LNCAP (cell line): Measurements from ENCODE around the gene TNFSF13B.

ENCODE experiments used
- TF ChIP-seq, protein P1 (sequence below): fragments of 450-650 bp; IDR thresholded peaks from 2 replicates; pipeline ENCODE4 v1.5.1; 2017; ENCODE audit warnings: mild to moderate bottlenecking

Gene TNFSF13B

DNA sequence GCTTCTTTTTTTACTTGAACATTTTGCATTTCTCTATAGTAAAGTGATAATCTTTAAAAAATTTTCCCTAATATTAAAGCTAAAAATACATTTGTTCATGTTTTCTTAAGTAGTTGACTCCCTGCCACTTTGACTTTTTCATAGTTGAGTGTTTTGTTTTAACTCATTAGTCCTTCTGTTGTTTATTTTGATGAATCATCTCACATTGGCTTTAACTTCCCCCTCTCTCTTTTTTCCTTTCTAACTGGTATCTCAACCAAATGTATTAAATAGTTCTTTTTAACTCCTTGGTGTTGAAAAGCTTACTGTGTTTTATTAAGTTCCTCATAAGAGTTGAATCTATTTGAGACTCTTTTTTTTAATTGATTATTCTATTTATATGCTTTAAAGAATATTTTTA lies 2.8 kb downstream of the TNFSF13B start:
- TF ChIP-seq, protein P1, sequence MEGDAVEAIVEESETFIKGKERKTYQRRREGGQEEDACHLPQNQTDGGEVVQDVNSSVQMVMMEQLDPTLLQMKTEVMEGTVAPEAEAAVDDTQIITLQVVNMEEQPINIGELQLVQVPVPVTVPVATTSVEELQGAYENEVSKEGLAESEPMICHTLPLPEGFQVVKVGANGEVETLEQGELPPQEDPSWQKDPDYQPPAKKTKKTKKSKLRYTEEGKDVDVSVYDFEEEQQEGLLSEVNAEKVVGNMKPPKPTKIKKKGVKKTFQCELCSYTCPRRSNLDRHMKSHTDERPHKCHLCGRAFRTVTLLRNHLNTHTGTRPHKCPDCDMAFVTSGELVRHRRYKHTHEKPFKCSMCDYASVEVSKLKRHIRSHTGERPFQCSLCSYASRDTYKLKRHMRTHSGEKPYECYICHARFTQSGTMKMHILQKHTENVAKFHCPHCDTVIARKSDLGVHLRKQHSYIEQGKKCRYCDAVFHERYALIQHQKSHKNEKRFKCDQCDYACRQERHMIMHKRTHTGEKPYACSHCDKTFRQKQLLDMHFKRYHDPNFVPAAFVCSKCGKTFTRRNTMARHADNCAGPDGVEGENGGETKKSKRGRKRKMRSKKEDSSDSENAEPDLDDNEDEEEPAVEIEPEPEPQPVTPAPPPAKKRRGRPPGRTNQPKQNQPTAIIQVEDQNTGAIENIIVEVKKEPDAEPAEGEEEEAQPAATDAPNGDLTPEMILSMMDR = no peak

DNA sequence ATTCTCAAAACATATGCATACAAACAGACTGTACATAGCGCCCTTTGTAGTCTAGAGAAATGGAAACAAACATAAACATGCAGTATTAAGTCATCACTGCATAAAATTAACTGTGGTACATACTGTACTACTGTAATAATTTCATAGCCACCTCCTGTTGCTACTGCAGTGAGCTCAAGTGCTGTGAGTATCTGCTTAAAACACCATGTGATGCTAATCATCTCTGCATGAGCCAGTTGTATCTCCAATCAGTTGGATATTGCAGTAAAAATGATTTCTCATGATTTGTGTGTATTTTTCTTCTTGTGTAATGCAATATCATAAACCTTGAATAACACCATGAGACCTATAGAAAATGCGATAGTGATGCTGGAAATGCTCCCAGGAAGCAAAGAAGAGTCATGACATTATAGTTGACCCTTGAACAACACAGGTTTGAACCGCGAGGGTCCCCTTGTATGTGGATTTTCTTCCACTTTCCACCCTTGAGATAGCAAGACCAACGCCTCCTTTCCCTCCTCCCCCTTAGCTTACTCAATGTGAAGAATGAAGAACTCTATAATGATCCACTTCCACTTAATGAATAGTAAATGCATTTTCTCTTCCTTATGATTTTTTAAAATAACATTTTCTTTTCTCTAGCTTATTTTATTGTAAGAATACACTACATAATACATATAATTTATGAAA lies 4.1 kb downstream of the TNFSF13B start:
- TF ChIP-seq, protein P1 = no peak

DNA sequence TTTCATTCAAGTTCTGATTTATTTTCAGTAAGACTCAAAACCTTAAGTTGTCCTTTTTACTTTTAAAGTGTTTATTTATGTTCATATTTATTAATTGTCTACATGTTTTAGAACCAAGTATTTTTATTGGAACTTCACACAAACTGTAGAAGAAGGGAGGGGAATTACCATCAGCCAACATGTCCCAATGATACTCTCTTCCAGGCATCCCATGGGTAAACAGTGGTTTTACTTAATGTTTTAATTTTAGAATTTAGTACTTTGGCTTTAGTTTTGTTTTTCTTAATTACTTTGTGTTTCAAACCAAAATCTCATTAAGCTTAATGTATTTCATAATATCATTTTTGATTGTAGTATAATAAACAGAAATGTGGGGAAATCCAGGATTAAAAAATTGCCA lies 5.2 kb downstream of the TNFSF13B start:
- TF ChIP-seq, protein P1 = no peak

DNA sequence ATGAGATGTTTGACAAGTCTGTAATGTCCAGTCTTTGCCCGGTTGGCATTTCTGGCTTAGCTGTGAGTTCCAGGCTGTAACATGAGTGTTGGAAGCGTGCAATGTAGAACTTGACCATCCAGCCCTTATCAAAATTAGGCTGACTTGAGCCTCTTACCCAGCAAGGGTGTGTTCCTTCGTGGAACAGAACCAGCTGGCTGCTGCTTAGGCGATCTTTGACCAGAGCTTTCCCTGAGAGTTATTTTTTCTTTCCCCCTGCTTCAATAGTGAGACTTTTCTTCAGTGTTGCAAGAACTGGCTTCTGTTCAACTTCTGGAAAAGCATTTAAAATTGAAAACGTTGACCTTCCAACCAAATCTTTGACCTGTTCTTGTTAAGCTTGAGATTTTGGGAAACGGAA lies 6.5 kb downstream of the TNFSF13B start:
- TF ChIP-seq, protein P1 = no peak

DNA sequence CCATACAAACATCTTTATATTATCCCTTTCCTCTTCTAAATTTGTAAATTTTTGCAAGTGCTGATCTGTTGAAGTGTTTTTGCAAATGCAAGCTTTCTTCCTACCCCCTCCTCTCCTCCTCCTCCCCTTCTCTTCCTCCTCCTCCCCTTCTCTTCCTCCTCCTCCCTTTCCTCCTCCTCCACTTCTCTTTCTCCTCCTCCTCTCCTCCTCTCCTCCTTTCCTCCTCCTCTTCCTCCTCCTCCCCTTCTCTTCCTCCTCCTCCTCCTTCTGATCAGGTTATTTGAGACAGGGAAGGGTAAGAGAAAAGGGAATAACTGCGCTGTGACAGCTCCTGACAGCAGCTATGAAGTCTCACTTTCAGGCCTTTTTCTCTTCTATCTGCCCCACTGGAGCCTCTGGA lies 8.9 kb downstream of the TNFSF13B start:
- TF ChIP-seq, protein P1 = no peak

DNA sequence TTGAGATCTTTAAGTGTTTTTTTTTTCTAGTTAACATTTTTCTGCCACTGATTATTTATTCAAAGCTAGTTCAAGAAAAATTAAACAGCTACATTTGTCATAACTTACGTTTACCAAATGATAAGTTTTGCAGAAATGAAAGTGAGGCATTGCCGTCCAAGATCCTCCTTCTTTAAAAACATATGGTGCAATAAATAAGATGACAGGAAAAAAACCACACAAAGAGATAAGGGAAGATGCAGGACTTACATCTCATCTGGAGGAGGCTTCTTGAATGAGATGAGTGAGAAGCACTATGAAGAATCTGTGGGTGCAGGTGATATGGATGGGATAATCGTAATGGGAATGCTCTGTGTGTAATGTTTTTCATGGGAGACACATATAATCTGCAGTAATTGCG lies 12.4 kb downstream of the TNFSF13B start:
- TF ChIP-seq, protein P1 = no peak

DNA sequence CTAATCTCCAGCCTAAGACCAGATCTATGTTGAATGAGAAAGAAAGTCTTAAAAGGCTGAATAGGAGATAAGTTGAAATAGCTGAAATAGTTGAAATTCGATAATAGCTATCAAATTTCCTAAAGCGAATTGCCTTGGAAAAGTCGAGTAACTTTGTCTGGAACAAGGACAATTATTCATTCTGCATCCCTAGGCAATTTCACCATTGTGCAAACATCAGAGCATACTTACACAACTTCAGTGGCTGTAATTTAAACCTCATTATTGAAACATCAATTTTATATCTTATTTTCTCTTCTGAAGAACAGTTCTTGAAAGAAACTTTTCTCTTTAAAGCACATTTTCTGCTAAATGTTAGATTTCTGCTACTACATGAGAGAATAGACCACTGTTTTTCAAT lies 13.6 kb downstream of the TNFSF13B start:
- TF ChIP-seq, protein P1 = no peak

DNA sequence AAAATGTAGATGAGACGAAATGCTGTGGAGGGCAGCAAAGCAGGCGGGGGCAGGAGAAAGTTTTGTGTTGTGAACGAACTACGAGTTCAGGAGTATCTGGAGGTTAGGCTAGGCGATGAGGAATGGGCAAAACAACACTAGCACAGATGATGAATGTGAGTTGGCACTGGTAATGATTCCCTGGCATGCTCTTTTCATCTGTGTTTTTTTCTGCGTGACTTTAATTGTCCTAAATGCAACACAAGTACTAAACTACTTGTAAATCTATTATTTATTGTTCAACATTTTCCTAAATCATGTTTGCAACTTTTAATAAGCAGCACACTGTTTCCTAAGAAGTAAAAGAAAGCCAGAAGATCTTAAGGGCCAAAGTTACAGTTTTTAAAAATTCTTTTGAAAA lies 19.2 kb downstream of the TNFSF13B start:
- TF ChIP-seq, protein P1 = no peak
